HepG2 (cell line): ENCODE measurements around the gene ESR1. TPM values are rescaled to one million over a fixed set of nuclear protein-coding genes. Genes with fewer than 3 reads are reported as not detected.

ENCODE experiments used
- ATF6 ChIP-seq: sonication (generic); formaldehyde crosslinking; conservative IDR thresholded peaks from 2 replicates; pipeline ENCODE4 v1.4.0; 2020; ENCODE audit warnings: missing genetic modification reagents
- CENPBD1 ChIP-seq: sonication (generic); formaldehyde crosslinking; IDR thresholded peaks from 2 replicates; pipeline ENCODE4 v1.8.0; 2022; ENCODE audit warnings: missing genetic modification reagents, low read depth, mild to moderate bottlenecking, borderline replicate concordance
- DMAP1 ChIP-seq: IDR thresholded peaks from 2 replicates; pipeline ENCODE4 v1.6.1; 2016
- ELF3 ChIP-seq: IDR thresholded peaks from 2 replicates; pipeline ENCODE4 v1.6.1; 2016; ENCODE audit warnings: missing genetic modification reagents, missing compliant biosample characterization
- KDM2A ChIP-seq: sonication (generic); formaldehyde crosslinking; IDR thresholded peaks from 2 replicates; pipeline ENCODE4 v1.4.0; 2020; ENCODE audit warnings: low read depth, missing genetic modification reagents, borderline replicate concordance
- NR2F6 ChIP-seq, 2 experiments: IDR thresholded peaks; 2 replicates each; pipeline ENCODE4 v1.6.1; 2016; ENCODE audit warnings: antibody characterized with exemption in 1 of 2, mild to moderate bottlenecking in 1 of 2
- REXO4 ChIP-seq: sonication (generic); formaldehyde crosslinking; IDR thresholded peaks from 2 replicates; pipeline ENCODE4 v1.8.0; 2022; ENCODE audit warnings: missing genetic modification reagents, mild to moderate bottlenecking, borderline replicate concordance
- SOX6 ChIP-seq, 2 experiments: fragments of 450-650 bp in 1 of 2; sonication (generic) in 1 of 2; formaldehyde crosslinking in 1 of 2; IDR thresholded peaks; 2 replicates each; pipeline versions ENCODE4 v1.4.0 to v1.6.1; 2017 to 2020; ENCODE audit warnings: antibody characterized with exemption in 1 of 2, mild to moderate bottlenecking in 1 of 2, missing genetic modification reagents in 1 of 2
- TARDBP ChIP-seq: sonication (generic); formaldehyde crosslinking; IDR thresholded peaks from 2 replicates; pipeline ENCODE4 v1.8.0; 2022; ENCODE audit warnings: mild to moderate bottlenecking, missing genetic modification reagents
- THRA ChIP-seq: sonication (generic); formaldehyde crosslinking; IDR thresholded peaks from 2 replicates; pipeline ENCODE4 v1.4.0; 2020; ENCODE audit warnings: missing genetic modification reagents, borderline replicate concordance
- XBP1 ChIP-seq: sonication (generic); formaldehyde crosslinking; IDR thresholded peaks from 2 replicates; pipeline ENCODE4 v1.5.0; 2020; ENCODE audit warnings: missing genetic modification reagents
- ZNF224 ChIP-seq: sonication (generic); formaldehyde crosslinking; IDR thresholded peaks from 2 replicates; pipeline ENCODE4 v1.5.0; 2020; ENCODE audit warnings: mild to moderate bottlenecking, missing genetic modification reagents
- polyA plus RNA-seq, 8 experiments: library from polyadenylated mRNA; depleted of rRNA in 3 of 8; stranded (reverse) in 7 of 8; unstranded in 1 of 8; fragments of >200 nt; fragmentation: Illumina TruSeq in 4 of 8; extraction: Trizol in 4 of 8; gene quantifications; 2 replicates each; pipeline versions ENCODE4 v1.2.1 to v1.2.3, GENCODE V29; 2011 to 2016; ENCODE audit warnings: low read depth in 4 of 8, missing spikeins in 1 of 8, mixed read lengths in 1 of 8; ENCODE audit not compliant: insufficient read depth in 1 of 8
- total RNA-seq, 5 experiments: library from RNA; depleted of rRNA; stranded (reverse); fragments of >200 nt; fragmentation: Illumina TruSeq; extraction: Trizol; gene quantifications; 2 replicates each; pipeline ENCODE4 v1.2.3, GENCODE V29; 2016; ENCODE audit warnings: low read depth in 1 of 5
- TF ChIP-seq, protein P1 (sequence below): sonication (generic); formaldehyde crosslinking; IDR thresholded peaks from 2 replicates; pipeline ENCODE4 v1.4.0; 2020; ENCODE audit warnings: mild to moderate bottlenecking, missing genetic modification reagents
- TF ChIP-seq, protein P2 (sequence below): sonication (generic); formaldehyde crosslinking; IDR thresholded peaks from 2 replicates; pipeline ENCODE4 v1.5.1; 2020; ENCODE audit warnings: missing genetic modification reagents, mild to moderate bottlenecking, borderline replicate concordance
- TF ChIP-seq, protein P3 (sequence below): sonication (generic); formaldehyde crosslinking; IDR thresholded peaks from 2 replicates; pipeline ENCODE4 v1.4.0; 2020; ENCODE audit warnings: missing genetic modification reagents, borderline replicate concordance
- TF ChIP-seq, protein P4 (sequence below): IDR thresholded peaks from 2 replicates; pipeline ENCODE4 v1.6.1; 2012; ENCODE audit warnings: inconsistent platforms

ESR1 gene
- total and polyA plus RNA-seq, 2 of the 13 experiments (the other 11 are each of a cell fraction or from before 2014, with no cell fraction given), result not detected

GRCh38 chr6:151847064-151847463 lies 39.6 kb downstream of the ESR1 start (continued):
- TF ChIP-seq NR2F6 (IDR thresholded peaks at IDR 0.05), result no peak
- TF ChIP-seq NR2F6 (CRISPR knock-in tag; IDR thresholded peaks at IDR 0.05), result no peak
- no peak for TF ChIP-seq KDM2A
- TF ChIP-seq ATF6 (CRISPR knock-in tag), result 0 out of 2 replicates have a peak, but pooled peaks have one; percentile 70
- no peak for TF ChIP-seq TARDBP
- TF ChIP-seq, protein P1, sequence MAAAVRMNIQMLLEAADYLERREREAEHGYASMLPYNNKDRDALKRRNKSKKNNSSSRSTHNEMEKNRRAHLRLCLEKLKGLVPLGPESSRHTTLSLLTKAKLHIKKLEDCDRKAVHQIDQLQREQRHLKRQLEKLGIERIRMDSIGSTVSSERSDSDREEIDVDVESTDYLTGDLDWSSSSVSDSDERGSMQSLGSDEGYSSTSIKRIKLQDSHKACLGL (CRISPR knock-in tag), result no peak
- TF ChIP-seq REXO4, result no peak
- TF ChIP-seq SOX6 (IDR thresholded peaks at IDR 0.05), result no peak
- no peak for TF ChIP-seq SOX6 (CRISPR knock-in tag; IDR thresholded peaks at IDR 0.05)
- TF ChIP-seq, protein P2, sequence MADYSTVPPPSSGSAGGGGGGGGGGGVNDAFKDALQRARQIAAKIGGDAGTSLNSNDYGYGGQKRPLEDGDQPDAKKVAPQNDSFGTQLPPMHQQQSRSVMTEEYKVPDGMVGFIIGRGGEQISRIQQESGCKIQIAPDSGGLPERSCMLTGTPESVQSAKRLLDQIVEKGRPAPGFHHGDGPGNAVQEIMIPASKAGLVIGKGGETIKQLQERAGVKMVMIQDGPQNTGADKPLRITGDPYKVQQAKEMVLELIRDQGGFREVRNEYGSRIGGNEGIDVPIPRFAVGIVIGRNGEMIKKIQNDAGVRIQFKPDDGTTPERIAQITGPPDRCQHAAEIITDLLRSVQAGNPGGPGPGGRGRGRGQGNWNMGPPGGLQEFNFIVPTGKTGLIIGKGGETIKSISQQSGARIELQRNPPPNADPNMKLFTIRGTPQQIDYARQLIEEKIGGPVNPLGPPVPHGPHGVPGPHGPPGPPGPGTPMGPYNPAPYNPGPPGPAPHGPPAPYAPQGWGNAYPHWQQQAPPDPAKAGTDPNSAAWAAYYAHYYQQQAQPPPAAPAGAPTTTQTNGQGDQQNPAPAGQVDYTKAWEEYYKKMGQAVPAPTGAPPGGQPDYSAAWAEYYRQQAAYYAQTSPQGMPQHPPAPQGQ (CRISPR knock-in tag), result no peak
- TF ChIP-seq ZNF224, result no peak
- TF ChIP-seq, protein P3, sequence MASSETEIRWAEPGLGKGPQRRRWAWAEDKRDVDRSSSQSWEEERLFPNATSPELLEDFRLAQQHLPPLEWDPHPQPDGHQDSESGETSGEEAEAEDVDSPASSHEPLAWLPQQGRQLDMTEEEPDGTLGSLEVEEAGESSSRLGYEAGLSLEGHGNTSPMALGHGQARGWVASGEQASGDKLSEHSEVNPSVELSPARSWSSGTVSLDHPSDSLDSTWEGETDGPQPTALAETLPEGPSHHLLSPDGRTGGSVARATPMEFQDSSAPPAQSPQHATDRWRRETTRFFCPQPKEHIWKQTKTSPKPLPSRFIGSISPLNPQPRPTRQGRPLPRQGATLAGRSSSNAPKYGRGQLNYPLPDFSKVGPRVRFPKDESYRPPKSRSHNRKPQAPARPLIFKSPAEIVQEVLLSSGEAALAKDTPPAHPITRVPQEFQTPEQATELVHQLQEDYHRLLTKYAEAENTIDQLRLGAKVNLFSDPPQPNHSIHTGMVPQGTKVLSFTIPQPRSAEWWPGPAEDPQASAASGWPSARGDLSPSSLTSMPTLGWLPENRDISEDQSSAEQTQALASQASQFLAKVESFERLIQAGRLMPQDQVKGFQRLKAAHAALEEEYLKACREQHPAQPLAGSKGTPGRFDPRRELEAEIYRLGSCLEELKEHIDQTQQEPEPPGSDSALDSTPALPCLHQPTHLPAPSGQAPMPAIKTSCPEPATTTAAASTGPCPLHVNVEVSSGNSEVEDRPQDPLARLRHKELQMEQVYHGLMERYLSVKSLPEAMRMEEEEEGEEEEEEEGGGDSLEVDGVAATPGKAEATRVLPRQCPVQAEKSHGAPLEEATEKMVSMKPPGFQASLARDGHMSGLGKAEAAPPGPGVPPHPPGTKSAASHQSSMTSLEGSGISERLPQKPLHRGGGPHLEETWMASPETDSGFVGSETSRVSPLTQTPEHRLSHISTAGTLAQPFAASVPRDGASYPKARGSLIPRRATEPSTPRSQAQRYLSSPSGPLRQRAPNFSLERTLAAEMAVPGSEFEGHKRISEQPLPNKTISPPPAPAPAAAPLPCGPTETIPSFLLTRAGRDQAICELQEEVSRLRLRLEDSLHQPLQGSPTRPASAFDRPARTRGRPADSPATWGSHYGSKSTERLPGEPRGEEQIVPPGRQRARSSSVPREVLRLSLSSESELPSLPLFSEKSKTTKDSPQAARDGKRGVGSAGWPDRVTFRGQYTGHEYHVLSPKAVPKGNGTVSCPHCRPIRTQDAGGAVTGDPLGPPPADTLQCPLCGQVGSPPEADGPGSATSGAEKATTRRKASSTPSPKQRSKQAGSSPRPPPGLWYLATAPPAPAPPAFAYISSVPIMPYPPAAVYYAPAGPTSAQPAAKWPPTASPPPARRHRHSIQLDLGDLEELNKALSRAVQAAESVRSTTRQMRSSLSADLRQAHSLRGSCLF (CRISPR knock-in tag), result no peak
- TF ChIP-seq DMAP1, result no peak
- no peak for TF ChIP-seq THRA (CRISPR knock-in tag)
- TF ChIP-seq ELF3 (CRISPR knock-in tag), result 0 out of 2 replicates have a peak, but pooled peaks have one; percentile 34
- TF ChIP-seq, protein P4, sequence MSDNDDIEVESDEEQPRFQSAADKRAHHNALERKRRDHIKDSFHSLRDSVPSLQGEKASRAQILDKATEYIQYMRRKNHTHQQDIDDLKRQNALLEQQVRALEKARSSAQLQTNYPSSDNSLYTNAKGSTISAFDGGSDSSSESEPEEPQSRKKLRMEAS, result no peak
- TF ChIP-seq XBP1, result no peak
- TF ChIP-seq CENPBD1 (CRISPR knock-in tag), result no peak
